ENCODE results near the gene HLA-DRB1. TPM values are rescaled to one million over a fixed set of nuclear protein-coding genes. Genes with fewer than 3 reads are reported as not detected.

Gene HLA-DRB1
- total and polyA plus RNA-seq, 9 donors: 16.4 to 136 (median 62.1) TPM

GRCh38 chr6:32607988-32608298, 18.3 kb upstream of the HLA-DRB1 start:
- H3K9me3 ChIP-seq: no peaks in the 10 kb centered on the region
- intact Hi-C loops (cut with DNase I): no loop called here
- no peak for TF ChIP-seq EP300 (IDR thresholded peaks at IDR 0.05)
- TF ChIP-seq POLR2A (IDR thresholded peaks at IDR 0.05): no peak
- TF ChIP-seq CTCF (IDR thresholded peaks at IDR 0.05): no peak
- H3K27ac ChIP-seq: no peak overlapping the region
- 44 to 71% (median 50%) methylated on average over 2 of the region's 2 CpGs for WGBS, 3 donors
- H3K27me3 ChIP-seq: no peaks in the 10 kb centered on the region
- H3K36me3 ChIP-seq: no peaks in the 10 kb centered on the region
- H3K4me1 ChIP-seq (ENCODE audit: insufficient read depth): no peaks in the 10 kb centered on the region
- no peak for DNase-seq
- H3K4me3 ChIP-seq: no peak overlapping the region

GRCh38 chr6:32607263-32607987, 17.8 kb upstream of the HLA-DRB1 start:
- no peak overlapping the region for H3K4me3 ChIP-seq
- H3K27ac ChIP-seq: no peak overlapping the region
- no peaks in the 10 kb centered on the region for H3K4me1 ChIP-seq (ENCODE audit: insufficient read depth)
- H3K36me3 ChIP-seq: no peaks in the 10 kb centered on the region
- no peaks in the 10 kb centered on the region for H3K27me3 ChIP-seq
- DNase-seq: no peak
- intact Hi-C loops (cut with DNase I): no loop called here
- no peaks in the 10 kb centered on the region for H3K9me3 ChIP-seq
- 61 to 79% (median 78%) methylated on average over 3 to 4 of the region's 4 CpGs for WGBS, 3 donors
- TF ChIP-seq POLR2A (IDR thresholded peaks at IDR 0.05) (no peak), EP300 (IDR thresholded peaks at IDR 0.05) (no peak), CTCF (IDR thresholded peaks at IDR 0.05) (no peak)

- WGBS, 3 donors: 0 to 8% (median 1%) methylated on average over 3 of the region's 3 CpGs
- Histone ChIP-seq H3K4me3 (no peak overlapping the region), H3K27me3 (no peaks in the 10 kb centered on the region), H3K27ac (no peak overlapping the region), H3K4me1 (ENCODE audit: insufficient read depth) (no peaks in the 10 kb centered on the region), H3K9me3 (no peaks in the 10 kb centered on the region), H3K36me3 (no peaks in the 10 kb centered on the region)
- DNase-seq: no peak
- no peak for TF ChIP-seq CTCF (IDR thresholded peaks at IDR 0.05)
- TF ChIP-seq POLR2A (IDR thresholded peaks at IDR 0.05): no peak
- TF ChIP-seq EP300 (IDR thresholded peaks at IDR 0.05): no peak
- intact Hi-C loops (cut with DNase I): no loop called here
Observed at GRCh38 chr6:32604434-32604877, 14.8 kb upstream of the HLA-DRB1 start.

- no peak overlapping the region for H3K27ac ChIP-seq
- DNase-seq: no peak
Observed at GRCh38 chr6:32603888-32604287, 14.2 kb upstream of the HLA-DRB1 start.

More at GRCh38 chr6:32603888-32604287, 14.2 kb upstream of the HLA-DRB1 start:
- intact Hi-C loops (cut with DNase I): no loop called here
- H3K36me3 ChIP-seq: no peaks in the 10 kb centered on the region
- H3K4me1 ChIP-seq (ENCODE audit: insufficient read depth): no peaks in the 10 kb centered on the region
- H3K9me3 ChIP-seq: no peaks in the 10 kb centered on the region
- WGBS, 3 donors: 6 to 10% (median 9%) methylated on average over 3 of the region's 3 CpGs
- TF ChIP-seq EP300 (IDR thresholded peaks at IDR 0.05) (no peak), CTCF (IDR thresholded peaks at IDR 0.05) (no peak), POLR2A (IDR thresholded peaks at IDR 0.05) (no peak)
- no peaks in the 10 kb centered on the region for H3K27me3 ChIP-seq
- H3K4me3 ChIP-seq: no peak overlapping the region
